ENCODE results near the gene LSM7. TPM values are rescaled to one million over a fixed set of nuclear protein-coding genes. Genes with fewer than 3 reads are reported as not detected.

Gene LSM7
- total RNA-seq, 2 donors from 2014 or later: 45.7 to 69.9 TPM

DNA sequence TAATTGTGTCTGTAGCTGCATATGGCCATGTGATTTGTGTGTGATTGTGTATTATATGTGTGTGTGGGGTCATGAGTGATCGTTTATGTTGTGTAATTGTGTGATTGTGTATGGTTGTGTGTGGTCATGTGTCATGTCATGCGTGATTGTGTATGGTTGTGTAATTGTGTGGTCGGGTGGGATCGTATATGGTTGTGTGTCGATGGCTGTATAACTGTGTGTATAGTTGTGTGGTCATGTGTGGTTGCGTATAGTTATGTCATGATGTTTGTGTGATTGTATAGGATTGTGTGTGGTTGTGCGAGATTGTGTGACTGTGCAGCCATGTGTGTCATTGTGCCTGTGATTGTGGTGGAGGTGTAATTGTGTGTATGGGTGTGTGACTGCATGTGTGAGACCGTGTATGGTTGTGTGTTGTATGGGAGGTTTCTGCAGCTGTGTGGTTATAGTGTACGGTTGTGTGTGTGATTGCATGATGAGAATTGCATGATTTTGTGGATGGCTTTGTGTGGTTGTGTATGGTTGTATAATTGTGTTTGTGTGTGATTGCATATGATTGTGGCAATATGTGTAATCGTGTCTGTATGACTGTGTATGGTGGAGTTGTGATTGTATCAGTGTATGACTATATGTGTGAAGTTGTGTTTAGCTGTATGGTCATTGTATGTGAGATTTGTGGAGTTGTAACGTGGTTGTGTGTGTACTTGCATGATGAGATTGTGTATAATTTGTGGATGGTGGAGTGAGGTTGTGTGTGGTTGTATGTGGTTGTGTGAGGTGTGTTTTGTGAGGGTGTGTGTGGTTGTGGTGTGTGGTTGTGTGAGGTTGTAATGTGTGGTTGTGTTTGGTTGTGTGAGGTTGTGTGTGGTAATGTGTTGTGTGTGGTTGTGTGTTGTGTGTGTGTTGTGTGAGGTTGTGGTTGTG lies 33.9 kb upstream of the LSM7 start:
- TF ChIP-seq, protein P1, sequence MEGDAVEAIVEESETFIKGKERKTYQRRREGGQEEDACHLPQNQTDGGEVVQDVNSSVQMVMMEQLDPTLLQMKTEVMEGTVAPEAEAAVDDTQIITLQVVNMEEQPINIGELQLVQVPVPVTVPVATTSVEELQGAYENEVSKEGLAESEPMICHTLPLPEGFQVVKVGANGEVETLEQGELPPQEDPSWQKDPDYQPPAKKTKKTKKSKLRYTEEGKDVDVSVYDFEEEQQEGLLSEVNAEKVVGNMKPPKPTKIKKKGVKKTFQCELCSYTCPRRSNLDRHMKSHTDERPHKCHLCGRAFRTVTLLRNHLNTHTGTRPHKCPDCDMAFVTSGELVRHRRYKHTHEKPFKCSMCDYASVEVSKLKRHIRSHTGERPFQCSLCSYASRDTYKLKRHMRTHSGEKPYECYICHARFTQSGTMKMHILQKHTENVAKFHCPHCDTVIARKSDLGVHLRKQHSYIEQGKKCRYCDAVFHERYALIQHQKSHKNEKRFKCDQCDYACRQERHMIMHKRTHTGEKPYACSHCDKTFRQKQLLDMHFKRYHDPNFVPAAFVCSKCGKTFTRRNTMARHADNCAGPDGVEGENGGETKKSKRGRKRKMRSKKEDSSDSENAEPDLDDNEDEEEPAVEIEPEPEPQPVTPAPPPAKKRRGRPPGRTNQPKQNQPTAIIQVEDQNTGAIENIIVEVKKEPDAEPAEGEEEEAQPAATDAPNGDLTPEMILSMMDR (IDR thresholded peaks at IDR 0.05): no peak
- TF ChIP-seq POLR2A (IDR thresholded peaks at IDR 0.05): no peak
- intact Hi-C loops (cut with DNase I): no loop called here
- Histone ChIP-seq H3K4me1 (no peaks in the 10 kb centered on the region), H3K4me3 (no peak overlapping the region), H3K27ac (no peak overlapping the region), H3K27me3 (peaks cover 0 to 10% of the 10 kb centered on the region in 2 donors), H3K36me3 (replicated peaks in 1 of 2; ENCODE audit: insufficient read depth in 1 of 2, low read depth in 2 of 2) (no peaks in the 10 kb centered on the region), H3K9me3 (no peaks in the 10 kb centered on the region)
- DNase-seq: no peak
- ATAC-seq: no peak
- 75 to 77% methylated on average over 11 of the region's 11 CpGs for WGBS, 2 donors

DNA sequence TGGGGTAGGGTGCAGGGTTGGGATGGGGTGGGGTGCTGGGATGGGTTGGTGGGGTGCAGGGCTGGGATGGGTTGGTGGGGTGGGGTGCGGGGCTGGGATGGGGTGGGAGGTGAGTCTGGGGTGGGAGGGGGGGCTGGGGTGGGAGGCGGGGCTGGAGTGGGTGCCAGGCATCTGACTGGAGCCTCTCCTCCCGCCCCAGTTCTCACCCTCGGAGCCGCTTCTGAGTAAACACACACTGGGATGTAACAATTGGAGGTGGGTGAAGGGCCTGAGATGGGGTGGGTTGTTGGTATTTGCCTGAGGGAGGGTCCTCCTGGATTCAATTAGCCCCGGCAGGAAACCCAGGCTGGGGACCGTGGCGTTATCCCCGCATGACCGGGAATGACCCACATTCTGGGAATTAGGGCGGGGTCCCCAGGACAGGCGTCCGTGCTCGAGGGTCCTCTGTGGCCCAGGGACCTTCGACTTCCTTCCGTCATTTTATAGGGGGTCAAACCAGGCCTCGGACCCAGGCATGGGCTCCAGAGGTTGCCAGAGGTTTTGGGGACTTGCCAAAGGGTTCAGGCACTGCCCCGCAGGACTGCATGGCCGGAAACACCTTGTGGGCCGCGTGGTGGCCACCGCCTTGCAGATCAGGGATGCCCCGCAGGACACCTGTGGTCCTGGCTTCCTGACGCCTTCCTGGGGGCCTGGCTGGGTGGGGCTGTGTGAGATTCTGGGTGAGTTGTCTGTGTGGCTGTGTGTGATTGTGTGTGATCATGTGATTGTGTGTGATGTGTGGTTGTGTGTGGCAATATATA lies 33.1 kb upstream of the LSM7 start:
- Histone ChIP-seq H3K36me3 (replicated peaks in 1 of 2; ENCODE audit: insufficient read depth in 1 of 2, low read depth in 2 of 2) (no peaks in the 10 kb centered on the region), H3K4me3 (no peak overlapping the region), H3K27ac (no peak overlapping the region), H3K9me3 (no peaks in the 10 kb centered on the region), H3K4me1 (no peaks in the 10 kb centered on the region), H3K27me3 (peaks cover 0 to 10% of the 10 kb centered on the region in 2 donors)
- WGBS, 2 donors: 14 to 22% methylated on average over 11 to 16 of the region's 24 CpGs
- intact Hi-C loops (cut with DNase I): no loop called here
- ATAC-seq (no peak), DNase-seq (no peak)
- TF ChIP-seq, protein P1 (IDR thresholded peaks at IDR 0.05): no peak
- no peak for TF ChIP-seq POLR2A (IDR thresholded peaks at IDR 0.05)

DNA sequence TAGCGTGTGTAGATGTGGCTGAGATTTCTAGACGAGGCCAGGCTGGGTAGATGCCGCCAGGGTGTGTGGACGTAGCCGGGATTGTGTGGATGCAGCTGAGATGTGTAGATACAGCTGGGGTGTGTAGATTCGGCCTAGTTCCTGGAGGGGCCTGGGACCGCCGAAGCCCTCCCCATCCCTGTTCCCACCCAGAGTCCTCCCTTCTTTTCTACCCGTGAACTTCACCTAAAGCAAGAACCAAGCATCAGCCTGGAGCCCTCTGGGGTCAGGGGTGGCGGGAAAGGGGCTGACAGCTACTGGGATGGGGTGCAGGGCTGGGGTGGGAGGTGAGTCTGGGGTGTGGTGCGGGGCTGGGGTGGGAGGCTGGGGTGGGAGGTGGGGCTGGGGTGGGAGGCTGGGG lies 32.4 kb upstream of the LSM7 start:
- peaks cover 0 to 10% of the 10 kb centered on the region in 2 donors for H3K27me3 ChIP-seq
- no peak overlapping the region for H3K4me3 ChIP-seq
- intact Hi-C loops (cut with DNase I): no loop called here
- no peak for DNase-seq
- no peaks in the 10 kb centered on the region for H3K9me3 ChIP-seq
- ATAC-seq: no peak
- 38% methylated on average over 7 to 11 of the region's 11 CpGs for WGBS, 2 donors
- no peaks in the 10 kb centered on the region for H3K4me1 ChIP-seq
- no peak overlapping the region for H3K27ac ChIP-seq
- no peaks in the 10 kb centered on the region for H3K36me3 ChIP-seq (replicated peaks in 1 of 2; ENCODE audit: insufficient read depth in 1 of 2, low read depth in 2 of 2)
- no peak for TF ChIP-seq POLR2A (IDR thresholded peaks at IDR 0.05)
- TF ChIP-seq, protein P1 (IDR thresholded peaks at IDR 0.05): no peak

DNA sequence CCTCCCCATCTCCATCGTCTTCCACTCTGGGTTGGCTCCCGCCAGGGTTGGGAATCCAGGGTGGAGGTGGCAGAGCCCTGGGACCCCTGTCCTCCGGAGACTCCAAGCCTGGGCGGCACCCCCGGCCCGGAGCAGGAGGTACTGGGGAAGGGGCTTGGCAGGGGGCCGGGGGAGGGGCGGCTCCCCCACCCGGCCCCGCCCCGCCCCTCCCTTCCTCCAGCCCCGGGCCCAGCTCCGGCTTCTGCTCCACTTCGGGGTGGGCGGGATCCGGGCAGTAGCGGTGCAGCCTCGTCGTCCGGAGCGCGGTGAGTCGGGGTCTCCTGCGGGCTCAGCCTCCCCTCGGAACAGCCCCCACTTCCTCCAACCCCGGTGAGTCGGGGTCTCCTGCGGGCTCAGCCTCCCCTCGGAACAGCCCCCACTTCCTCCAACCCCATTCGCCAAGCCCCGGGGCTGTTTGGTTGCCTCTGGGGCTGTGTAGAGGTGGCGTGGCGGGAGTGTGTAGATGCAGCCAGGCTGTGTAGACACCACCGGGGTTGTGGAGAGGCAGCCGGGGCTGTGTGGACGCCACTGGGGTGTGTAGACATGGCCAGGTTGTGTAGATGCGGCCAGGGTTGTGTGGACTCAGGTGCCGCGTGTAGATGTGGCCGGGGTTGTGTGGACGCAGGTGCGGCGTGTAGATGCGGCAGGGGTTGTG lies 31.8 kb upstream of the LSM7 start, which contains the start of gene TMPRSS9:
TMPRSS9 (plus strand) TSS at position 274 of the 694 bp plus-strand sequence. CDS start 29,521 bp downstream, outside the sequence.
- TF ChIP-seq, protein P1 (IDR thresholded peaks at IDR 0.05): no peak
- TF ChIP-seq POLR2A (IDR thresholded peaks at IDR 0.05): no peak
- DNase-seq: no peak
- ATAC-seq: no peak
- H3K9me3 ChIP-seq: no peaks in the 10 kb centered on the region
- intact Hi-C loops (cut with DNase I): no loop called here
- 10 to 32% methylated on average over 14 to 38 of the region's 44 CpGs for WGBS, 2 donors
- peaks cover 0 to 10% of the 10 kb centered on the region in 2 donors for H3K27me3 ChIP-seq
- H3K4me1 ChIP-seq: no peaks in the 10 kb centered on the region
- no peak within 1 kb of the TSS for H3K4me3 ChIP-seq
- H3K27ac ChIP-seq: no peak within 1 kb of the TSS
- H3K36me3 ChIP-seq (replicated peaks in 1 of 2; ENCODE audit: insufficient read depth in 1 of 2, low read depth in 2 of 2): no peaks in the 10 kb centered on the region
